Keratinocyte (primary cell): ENCODE data around the gene BOLL. TPM values are rescaled to one million over a fixed set of nuclear protein-coding genes. Genes with fewer than 3 reads are reported as not detected.

ENCODE experiments used
- DNase-seq: peaks from one replicate; pipeline ENCODE4 v3.0.0-alpha.2; 2011; ENCODE audit warnings: low read depth, missing footprints, low spot score
- FAIRE-seq: peaks from 2 replicates; lab custom pipeline; 2011; peaks lifted over from hg19 to GRCh38; lab: Jason Lieb, UNC
- H2AFZ ChIP-seq: 2 replicates; pipeline ENCODE4 v1.6.0; 2012; ENCODE audit warnings: low read length, control low read depth, inconsistent platforms; ENCODE audit not compliant: control insufficient read depth
- H3K27ac ChIP-seq: 2 replicates; pipeline ENCODE4 v1.5.1; 2011; ENCODE audit warnings: low read length; ENCODE audit not compliant: control insufficient read depth, insufficient read depth
- H3K27me3 ChIP-seq: 3 replicates; pipeline ENCODE4 v1.6.0; 2011; ENCODE audit warnings: low read length; ENCODE audit not compliant: control insufficient read depth, insufficient read depth; ENCODE audit errors: extremely low read depth
- H3K36me3 ChIP-seq, 2 experiments: 2 replicates in 1 of 2; 3 replicates in 1 of 2; pipeline ENCODE4 v1.5.1; 2011; ENCODE audit warnings: low read length in 2 of 2, mild to moderate bottlenecking in 1 of 2; ENCODE audit not compliant: control insufficient read depth in 2 of 2, insufficient read depth in 2 of 2; ENCODE audit errors: extremely low read depth in 1 of 2
- H3K4me1 ChIP-seq: 3 replicates; pipeline ENCODE4 v1.5.1; 2011; ENCODE audit warnings: low read length; ENCODE audit not compliant: control insufficient read depth, insufficient read depth; ENCODE audit errors: extremely low read depth
- H3K4me2 ChIP-seq: 3 replicates; pipeline ENCODE4 v1.6.0; 2011; ENCODE audit warnings: low read depth, low read length; ENCODE audit not compliant: control insufficient read depth, insufficient read depth; ENCODE audit errors: extremely low read depth
- H3K4me3 ChIP-seq, 3 experiments: fragments of 200-600 bp in 1 of 3; sonication (generic) in 1 of 3; 2 replicates in 2 of 3; 3 replicates in 1 of 3; pipeline ENCODE4 v1.5.1; 2011 to 2016; ENCODE audit warnings: low read length in 3 of 3, mild to moderate bottlenecking in 3 of 3, control low read depth in 2 of 3, inconsistent platforms in 1 of 3, low read depth in 1 of 3, mixed read lengths in 1 of 3, mixed run types in 1 of 3, moderate library complexity in 1 of 3; ENCODE audit not compliant: control insufficient read depth in 2 of 3, insufficient read depth in 2 of 3; ENCODE audit errors: extremely low read depth in 1 of 3
- H3K79me2 ChIP-seq: 2 replicates; pipeline ENCODE4 v1.6.0; 2012; ENCODE audit warnings: low read length; ENCODE audit not compliant: control insufficient read depth, insufficient read depth
- H3K9ac ChIP-seq: 3 replicates; pipeline ENCODE4 v1.6.0; 2011; ENCODE audit warnings: low read length; ENCODE audit not compliant: control insufficient read depth, insufficient read depth; ENCODE audit errors: extremely low read depth
- H3K9me1 ChIP-seq: 3 replicates; pipeline ENCODE4 v1.6.0; 2011; ENCODE audit warnings: low read length; ENCODE audit not compliant: control insufficient read depth, insufficient read depth; ENCODE audit errors: extremely low read depth
- H3K9me3 ChIP-seq: 2 replicates; pipeline ENCODE4 v1.5.1; 2012; ENCODE audit warnings: low read depth, low read length; ENCODE audit not compliant: control insufficient read depth
- H4K20me1 ChIP-seq: 3 replicates; pipeline ENCODE4 v1.6.0; 2011; ENCODE audit warnings: low read length; ENCODE audit not compliant: control insufficient read depth, insufficient read depth; ENCODE audit errors: extremely low read depth
- EZH2 ChIP-seq: IDR thresholded peaks from one replicate; pipeline ENCODE4 v1.6.1; 2012; ENCODE audit warnings: inconsistent platforms, mild to moderate bottlenecking, low read length, moderate library complexity
- dilution Hi-C: fragments of 300-500 bp; cut with MboI; formaldehyde crosslinking; loops from one replicate; pipeline ENCODE4 v1.7.0; 2020; ENCODE audit warnings: low sequenced_read_pairs; ENCODE audit not compliant: extremely low pct_ligation_motif_present
- polyA plus RNA-seq, 5 experiments: library from polyadenylated mRNA; depleted of rRNA in 3 of 5; stranded (reverse) in 3 of 5; stranded (forward) in 1 of 5; unstranded in 1 of 5; fragments of >200 nt; gene quantifications; 1 replicate in 1 of 5; 2 replicates in 3 of 5; 3 replicates in 1 of 5; pipeline versions ENCODE4 v1.2.1 to v1.2.3, GENCODE V29; 2011 to 2012; ENCODE audit warnings: missing spikeins in 2 of 5, low read depth in 1 of 5, low replicate concordance in 1 of 5
- TF ChIP-seq, protein P1 (sequence below), 3 experiments: IDR thresholded peaks in 1 of 3; conservative IDR thresholded peaks in 1 of 3; optimal IDR thresholded peaks in 1 of 3; 2 replicates in 2 of 3; 3 replicates in 1 of 3; pipeline versions ENCODE3 to v1.5.1; 2011; ENCODE audit warnings: low read length in 3 of 3, mild to moderate bottlenecking in 3 of 3, moderate library complexity in 2 of 3, control low read depth in 1 of 3, inconsistent platforms in 1 of 3; ENCODE audit not compliant: insufficient read depth in 2 of 3; ENCODE audit errors: extremely low read depth in 1 of 3

Gene BOLL
- polyA plus RNA-seq, 1 donor (not counting 4 experiments of a cell fraction or from before 2014, with no cell fraction given), result not detected

DNA sequence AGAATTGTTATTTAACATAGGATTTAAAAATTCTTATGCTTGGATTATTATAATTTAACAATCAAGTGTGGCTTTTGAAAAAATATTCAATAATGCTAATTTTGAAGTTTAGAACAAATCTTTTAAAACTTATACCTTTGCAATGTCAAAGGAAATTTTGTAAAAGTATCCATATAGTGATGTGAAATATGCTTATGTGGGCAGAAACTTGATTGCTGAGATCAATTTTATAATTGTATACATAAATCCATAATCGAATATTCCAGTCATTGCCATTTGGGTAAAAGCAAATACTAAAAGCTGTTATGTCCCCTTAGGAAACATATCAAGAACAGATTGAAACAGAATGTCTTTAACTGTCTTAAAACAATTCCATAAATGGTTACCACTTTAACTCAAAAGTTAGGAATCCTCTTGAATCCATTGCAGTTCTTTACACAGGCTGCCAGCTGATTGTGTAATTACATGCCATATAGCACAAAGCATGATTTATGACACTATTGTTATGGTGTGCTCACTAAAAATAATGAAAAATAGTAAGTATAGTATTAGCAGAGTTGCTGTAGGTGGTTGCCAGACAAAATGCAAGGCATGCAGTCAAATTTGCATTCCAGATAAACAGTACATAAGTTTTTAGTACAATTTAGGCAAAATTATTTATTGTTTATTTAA lies 43.5 kb upstream of the BOLL start:
- no peaks in the 10 kb centered on the region for H3K9me3 ChIP-seq
- H3K36me3 ChIP-seq, result no peaks in the 10 kb centered on the region
- no peak overlapping the region for H3K4me2 ChIP-seq
- no peaks in the 10 kb centered on the region for H3K27me3 ChIP-seq
- no peaks in the 10 kb centered on the region for H3K79me2 ChIP-seq
- dilution Hi-C loops, result no loop called here
- no peak for TF ChIP-seq EZH2
- TF ChIP-seq, protein P1, sequence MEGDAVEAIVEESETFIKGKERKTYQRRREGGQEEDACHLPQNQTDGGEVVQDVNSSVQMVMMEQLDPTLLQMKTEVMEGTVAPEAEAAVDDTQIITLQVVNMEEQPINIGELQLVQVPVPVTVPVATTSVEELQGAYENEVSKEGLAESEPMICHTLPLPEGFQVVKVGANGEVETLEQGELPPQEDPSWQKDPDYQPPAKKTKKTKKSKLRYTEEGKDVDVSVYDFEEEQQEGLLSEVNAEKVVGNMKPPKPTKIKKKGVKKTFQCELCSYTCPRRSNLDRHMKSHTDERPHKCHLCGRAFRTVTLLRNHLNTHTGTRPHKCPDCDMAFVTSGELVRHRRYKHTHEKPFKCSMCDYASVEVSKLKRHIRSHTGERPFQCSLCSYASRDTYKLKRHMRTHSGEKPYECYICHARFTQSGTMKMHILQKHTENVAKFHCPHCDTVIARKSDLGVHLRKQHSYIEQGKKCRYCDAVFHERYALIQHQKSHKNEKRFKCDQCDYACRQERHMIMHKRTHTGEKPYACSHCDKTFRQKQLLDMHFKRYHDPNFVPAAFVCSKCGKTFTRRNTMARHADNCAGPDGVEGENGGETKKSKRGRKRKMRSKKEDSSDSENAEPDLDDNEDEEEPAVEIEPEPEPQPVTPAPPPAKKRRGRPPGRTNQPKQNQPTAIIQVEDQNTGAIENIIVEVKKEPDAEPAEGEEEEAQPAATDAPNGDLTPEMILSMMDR (optimal IDR thresholded peaks at IDR 0.05 in 1 of 3, IDR thresholded peaks at IDR 0.05 in 1 of 3, conservative IDR thresholded peaks at IDR 0.05 in 1 of 3; ENCODE audit: extremely low read depth in 1 of 3, insufficient read depth in 2 of 3, low read length in 3 of 3), result no peak
- H3K4me1 ChIP-seq, result no peaks in the 10 kb centered on the region
- DNase-seq (no peak), FAIRE-seq (no peak)
- no peaks in the 10 kb centered on the region for H4K20me1 ChIP-seq
- no peak overlapping the region for H2AFZ ChIP-seq
- no peak overlapping the region for H3K4me3 ChIP-seq
- H3K27ac ChIP-seq, result no peak overlapping the region
- no peaks in the 10 kb centered on the region for H3K9me1 ChIP-seq
- no peak overlapping the region for H3K9ac ChIP-seq

DNA sequence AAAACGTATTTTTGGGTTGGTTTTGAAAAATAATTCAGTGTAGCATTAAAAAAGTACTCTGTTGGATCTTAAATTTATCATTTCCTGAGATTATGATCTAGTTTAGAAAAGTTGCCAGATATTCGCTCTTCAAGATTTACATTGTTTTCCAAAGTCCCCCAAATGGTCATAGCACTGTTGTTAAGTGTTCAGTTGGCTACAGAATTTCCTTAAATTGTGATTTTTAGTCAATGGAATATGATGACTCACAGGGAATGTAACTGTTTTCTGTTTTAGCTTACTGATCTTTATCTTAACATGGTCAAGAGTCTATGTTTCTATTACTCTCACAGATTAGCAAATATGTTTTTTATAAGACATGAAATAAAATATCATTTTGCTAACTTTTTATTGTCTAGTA lies 42.5 kb upstream of the BOLL start:
- dilution Hi-C loops, result no loop called here
- Histone ChIP-seq H3K4me1 (no peaks in the 10 kb centered on the region), H3K4me2 (no peak overlapping the region), H3K27me3 (no peaks in the 10 kb centered on the region), H3K9ac (no peak overlapping the region), H4K20me1 (no peaks in the 10 kb centered on the region), H3K9me3 (no peaks in the 10 kb centered on the region), H3K27ac (no peak overlapping the region), H3K36me3 (no peaks in the 10 kb centered on the region), H2AFZ (no peak overlapping the region), H3K4me3 (no peak overlapping the region), H3K79me2 (no peaks in the 10 kb centered on the region), H3K9me1 (no peaks in the 10 kb centered on the region)
- FAIRE-seq (no peak), DNase-seq (no peak)
- TF ChIP-seq, protein P1 (optimal IDR thresholded peaks at IDR 0.05 in 1 of 3, IDR thresholded peaks at IDR 0.05 in 1 of 3, conservative IDR thresholded peaks at IDR 0.05 in 1 of 3; ENCODE audit: extremely low read depth in 1 of 3, insufficient read depth in 2 of 3, low read length in 3 of 3), result no peak
- no peak for TF ChIP-seq EZH2
